ENCODE measurements around the gene NEK2. TPM values are rescaled to one million over a fixed set of nuclear protein-coding genes. Genes with fewer than 3 reads are reported as not detected.

The NEK2 gene
- total RNA-seq, 1 donor from 2014 or later, result 27.1 TPM

GRCh38 chr1:211708926-211709325 lies 33.5 kb upstream of the NEK2 start:
- Mint-ChIP-seq H3K27ac (ENCODE audit: unreplicated experiment) (no peak overlapping the region), H3K4me1 (peaks cover 4% of the 10 kb centered on the region), H3K9me3 (peaks cover 2% of the 10 kb centered on the region), H3K36me3 (ENCODE audit: low read depth) (no peaks in the 10 kb centered on the region), H3K27me3 (ENCODE audit: low read depth) (no peaks in the 10 kb centered on the region), H3K4me3 (no peak overlapping the region)
- DNase-seq (ENCODE audit: low read depth, low spot score), result no peak
- TF ChIP-seq CTCF (conservative IDR thresholded peaks at IDR 0.05), result no peak

- H3K27ac Mint-ChIP-seq (ENCODE audit: unreplicated experiment), result no peak overlapping the region
- peaks cover 2% of the 10 kb centered on the region for H3K9me3 Mint-ChIP-seq
- no peak overlapping the region for H3K4me3 Mint-ChIP-seq
- H3K4me1 Mint-ChIP-seq, result peaks cover 4% of the 10 kb centered on the region
- H3K27me3 Mint-ChIP-seq (ENCODE audit: low read depth), result no peaks in the 10 kb centered on the region
- H3K36me3 Mint-ChIP-seq (ENCODE audit: low read depth), result no peaks in the 10 kb centered on the region
- DNase-seq (ENCODE audit: low read depth, low spot score), result no peak
- TF ChIP-seq CTCF (conservative IDR thresholded peaks at IDR 0.05), result no peak
Measured at GRCh38 chr1:211708006-211708405, 32.6 kb upstream of the NEK2 start.

GRCh38 chr1:211705467-211706091 lies 30.2 kb upstream of the NEK2 start:
- H3K4me1 Mint-ChIP-seq, result peaks cover 4% of the 10 kb centered on the region

DNA sequence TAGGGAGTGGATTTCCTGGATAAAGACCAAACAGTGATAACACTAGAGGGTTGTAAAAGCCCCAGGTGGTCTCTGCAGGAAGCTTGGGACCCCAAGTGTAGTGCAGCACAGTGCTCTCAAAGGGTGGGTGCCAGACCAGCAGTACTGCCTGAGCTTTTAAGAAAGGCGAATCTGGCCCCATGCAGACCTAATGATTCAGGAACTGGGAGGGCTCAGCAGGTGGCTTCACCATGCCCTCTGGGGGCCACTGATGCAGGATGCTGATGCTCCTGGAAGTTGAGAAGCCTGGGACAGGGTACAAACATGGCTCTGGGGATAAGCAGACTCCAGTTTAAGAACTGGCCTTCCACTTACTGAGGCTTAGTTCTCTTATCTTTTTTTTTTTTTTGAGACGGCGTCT lies 29.1 kb upstream of the NEK2 start:
- H3K9me3 Mint-ChIP-seq, result peaks cover 2% of the 10 kb centered on the region
- DNase-seq (ENCODE audit: low read depth, low spot score), result no peak

More at GRCh38 chr1:211705467-211706091, 30.2 kb upstream of the NEK2 start:
- Mint-ChIP-seq H3K27ac (ENCODE audit: unreplicated experiment) (no peak overlapping the region), H3K4me3 (no peak overlapping the region), H3K36me3 (ENCODE audit: low read depth) (no peaks in the 10 kb centered on the region), H3K27me3 (ENCODE audit: low read depth) (peaks cover 13% of the 10 kb centered on the region), H3K9me3 (peaks cover 2% of the 10 kb centered on the region)
- TF ChIP-seq CTCF (conservative IDR thresholded peaks at IDR 0.05), result no peak
- no peak for DNase-seq (ENCODE audit: low read depth, low spot score)

DNA sequence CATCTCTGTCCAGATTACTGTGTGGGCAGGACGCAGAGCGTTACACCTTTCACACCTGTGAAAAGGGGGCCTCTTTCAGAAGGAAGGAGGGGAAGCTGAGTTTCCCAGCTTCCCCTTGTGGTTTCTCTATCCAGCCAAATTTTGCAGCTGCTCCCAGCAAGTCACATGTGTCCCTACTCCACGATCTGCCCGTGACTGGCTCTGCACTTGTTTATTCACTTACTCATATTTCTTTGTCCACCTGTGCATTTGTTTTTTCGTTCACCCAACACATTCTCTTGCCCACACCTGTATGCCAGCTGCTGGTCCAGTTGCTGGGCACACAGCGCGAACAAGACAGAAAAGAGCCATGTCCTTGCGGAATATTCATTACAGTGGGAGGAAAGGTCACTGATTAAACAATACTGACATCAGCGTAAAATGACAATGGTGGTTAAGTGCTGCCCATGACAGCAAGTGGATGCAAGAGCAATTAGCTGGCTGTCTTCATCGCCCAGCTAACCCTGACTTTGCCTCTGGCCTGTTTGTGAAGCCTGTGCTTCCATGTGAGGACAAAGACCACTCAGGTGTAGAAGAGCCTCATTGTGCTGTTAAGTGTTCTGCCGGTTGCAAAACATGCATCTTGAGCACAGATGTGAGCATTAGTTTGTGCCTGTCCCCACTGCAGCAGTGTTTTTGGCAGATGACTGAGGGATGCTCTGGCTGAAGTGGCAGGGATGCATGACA lies 28.6 kb upstream of the NEK2 start:
- H3K27me3 Mint-ChIP-seq (ENCODE audit: low read depth), result peaks cover 28% of the 10 kb centered on the region

More for the DNA sequence above, 29.1 kb upstream of the NEK2 start:
- Mint-ChIP-seq H3K27me3 (ENCODE audit: low read depth) (peaks cover 23% of the 10 kb centered on the region), H3K36me3 (ENCODE audit: low read depth) (no peaks in the 10 kb centered on the region), H3K27ac (ENCODE audit: unreplicated experiment) (no peak overlapping the region), H3K4me3 (no peak overlapping the region), H3K4me1 (peaks cover 4% of the 10 kb centered on the region)
- TF ChIP-seq CTCF (conservative IDR thresholded peaks at IDR 0.05), result no peak

More for the DNA sequence above, 28.6 kb upstream of the NEK2 start:
- no peak overlapping the region for H3K27ac Mint-ChIP-seq (ENCODE audit: unreplicated experiment)
- no peak for TF ChIP-seq CTCF (conservative IDR thresholded peaks at IDR 0.05)
- H3K36me3 Mint-ChIP-seq (ENCODE audit: low read depth), result no peaks in the 10 kb centered on the region
- H3K4me1 Mint-ChIP-seq, result peaks cover 4% of the 10 kb centered on the region
- DNase-seq (ENCODE audit: low read depth, low spot score), result no peak
- no peak overlapping the region for H3K4me3 Mint-ChIP-seq
- peaks cover 2% of the 10 kb centered on the region for H3K9me3 Mint-ChIP-seq
